Esophagus squamous epithelium (tissue), 5 donors: ENCODE measurements around the gene LHPP. TPM values are rescaled to one million over a fixed set of nuclear protein-coding genes. Genes with fewer than 3 reads are reported as not detected.
A peak's percentile ranks its signal among the peaks of the same experiment; 100 is the strongest.
"Not testable (repeated sequence)": the region's sequence is repeated elsewhere in the genome, so short reads cannot be mapped to it uniquely, and the experiment has no call there.

Experiments
- DNase-seq: peaks from one replicate; lab custom pipeline; 2025; lab: John Stamatoyannopoulos, UW
- H3K27ac ChIP-seq, 4 donors: fragments of 200-600 bp; sonication (generic); one replicate each; pipeline ENCODE4 v1.5.1; 2016 to 2019; ENCODE audit warnings: mild to moderate bottlenecking in 1 of 4
- H3K27me3 ChIP-seq, 4 donors: fragments of 200-600 bp; sonication (generic); 1 replicate in 3 of 4; 2 replicates in 1 of 4; pipeline versions ENCODE4 v1.5.1 to v1.6.0; 2017 to 2021; ENCODE audit warnings: antibody characterized with exemption in 1 of 4
- H3K36me3 ChIP-seq, 3 donors: fragments of 200-600 bp; sonication (generic); one replicate each; pipeline ENCODE4 v1.5.1; 2016 to 2019
- H3K4me1 ChIP-seq, 3 donors: fragments of 200-600 bp; sonication (generic); one replicate each; pipeline ENCODE4 v1.5.1; 2017 to 2019
- H3K4me3 ChIP-seq, 4 donors: fragments of 200-600 bp; sonication (generic); 1 replicate in 3 of 4; 2 replicates in 1 of 4; pipeline ENCODE4 v1.5.1; 2016 to 2019; ENCODE audit warnings: mild to moderate bottlenecking in 2 of 4, moderate library complexity in 1 of 4
- H3K9me3 ChIP-seq, 3 donors: fragments of 200-600 bp; sonication (generic); one replicate each; pipeline ENCODE4 v1.5.1; 2016 to 2019
- CTCF ChIP-seq, 6 experiments: fragments of 450-650 bp in 4 of 6; fragments of 200-600 bp in 2 of 6; sonication (generic) in 2 of 6; IDR thresholded peaks; one replicate each; pipeline ENCODE4 v1.5.1; 2016 to 2019; ENCODE audit warnings: antibody characterized with exemption in 6 of 6, mild to moderate bottlenecking in 4 of 6, moderate library complexity in 4 of 6
- POLR2A ChIP-seq, 4 donors: fragments of 450-650 bp; IDR thresholded peaks; one replicate each; pipeline ENCODE4 v1.6.1; 2017; ENCODE audit warnings: antibody characterized with exemption in 4 of 4, mild to moderate bottlenecking in 4 of 4, moderate library complexity in 3 of 4
- WGBS, 2 donors: methylation state at CpG; one replicate each; pipeline ENCODE4 v1.1.5; 2018; 5-methylcytosine and 5-hydroxymethylcytosine counted together
- intact Hi-C: fragments of 100-400 bp; cut with DNase I; formaldehyde crosslinking; loops from one replicate; pipeline ENCODE4 v1.15.0; 2022
- total RNA-seq, 4 donors: library from RNA; depleted of rRNA; stranded (reverse); fragments of >200 nt; gene quantifications; one replicate each; pipeline ENCODE4 v1.1.0, GENCODE V29; 2016
- donor health status: DM: yes; HTN: yes; CAD: no.

LHPP gene
- total RNA-seq, 4 donors from 2014 or later = 13.9 to 41.1 (median 24.3) TPM

DNA sequence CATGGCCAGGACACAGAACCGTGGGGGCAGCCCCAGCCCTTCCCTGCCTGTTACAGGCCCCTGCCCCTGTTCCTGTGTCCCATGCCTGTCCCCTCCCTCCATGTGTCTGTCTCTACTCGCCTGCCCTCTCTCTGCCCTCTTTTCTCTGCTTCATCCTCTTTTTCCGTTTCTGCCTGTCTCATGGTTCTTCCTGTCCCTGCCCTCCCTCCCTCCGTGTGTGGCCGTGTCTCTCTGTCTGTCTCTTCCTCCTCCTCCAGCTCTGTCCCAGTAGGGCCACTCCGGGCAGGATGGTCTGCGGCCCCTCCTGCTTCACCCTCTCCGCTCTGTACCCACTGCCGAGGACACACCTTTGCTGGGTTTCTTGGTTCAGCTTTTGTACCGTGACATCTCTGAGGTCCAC is 145.2 kb downstream of the LHPP start:
- Histone ChIP-seq H3K4me1 (peaks cover 7 to 49% (median 10%) of the 10 kb centered on the region in 3 donors), H3K4me3 (no peak overlapping the region), H3K36me3 (peaks cover 0 to 5% (median 0%) of the 10 kb centered on the region in 3 donors), H3K9me3 (no peaks in the 10 kb centered on the region), H3K27me3 (no peaks in the 10 kb centered on the region), H3K27ac (no peak overlapping the region)
- intact Hi-C loops = no loop called here
- no peak for DNase-seq
- no peak for TF ChIP-seq POLR2A (IDR thresholded peaks at IDR 0.05)
- no peak for TF ChIP-seq CTCF (IDR thresholded peaks at IDR 0.05)
- WGBS, 2 donors = 31 to 35% methylated on average over 7 to 10 of the region's 10 CpGs

- H3K9me3 ChIP-seq = no peaks in the 10 kb centered on the region
- peaks cover 11 to 58% (median 12%) of the 10 kb centered on the region in 3 donors for H3K4me1 ChIP-seq
- H3K27ac ChIP-seq = no peak overlapping the region
- H3K4me3 ChIP-seq = no peak overlapping the region
- intact Hi-C loops = no loop called here
- WGBS, 2 donors = 89% methylated on average over 15 of the region's 18 CpGs; no CpG with 5 or more reads in 1 of the 2 donors
- no peak for TF ChIP-seq POLR2A (IDR thresholded peaks at IDR 0.05)
- no peak for TF ChIP-seq CTCF (IDR thresholded peaks at IDR 0.05)
- H3K36me3 ChIP-seq = peaks cover 0 to 5% (median 0%) of the 10 kb centered on the region in 3 donors
- no peaks in the 10 kb centered on the region for H3K27me3 ChIP-seq
- no peak for DNase-seq
Observed at GRCh38 chr10:124607693-124608092, 146.1 kb downstream of the LHPP start.

GRCh38 chr10:124608093-124608721 is 146.6 kb downstream of the LHPP start:
- no peak overlapping the region for H3K4me3 ChIP-seq
- DNase-seq = no peak
- WGBS, 2 donors = 84 to 91% methylated on average over 9 of the region's 14 CpGs
- peaks cover 0 to 5% (median 0%) of the 10 kb centered on the region in 3 donors for H3K36me3 ChIP-seq
- intact Hi-C loops = no loop called here
- H3K4me1 ChIP-seq = peaks cover 15 to 63% (median 17%) of the 10 kb centered on the region in 3 donors
- no peaks in the 10 kb centered on the region for H3K9me3 ChIP-seq
- no peaks in the 10 kb centered on the region for H3K27me3 ChIP-seq
- TF ChIP-seq POLR2A (IDR thresholded peaks at IDR 0.05) (no peak), CTCF (IDR thresholded peaks at IDR 0.05) (no peak)
- no peak overlapping the region for H3K27ac ChIP-seq

GRCh38 chr10:124609698-124610097 is 148.1 kb downstream of the LHPP start:
- DNase-seq = no peak
- WGBS, 2 donors = 81 to 87% methylated on average over 6 to 9 of the region's 11 CpGs
- Histone ChIP-seq H3K9me3 (no peaks in the 10 kb centered on the region), H3K27me3 (no peaks in the 10 kb centered on the region), H3K36me3 (peaks cover 0 to 6% (median 0%) of the 10 kb centered on the region in 3 donors), H3K4me3 (no peak overlapping the region), H3K4me1 (peaks cover 11 to 63% (median 25%) of the 10 kb centered on the region in 3 donors), H3K27ac (no peak overlapping the region)
- intact Hi-C loops = no loop called here
- no peak for TF ChIP-seq CTCF (IDR thresholded peaks at IDR 0.05)
- TF ChIP-seq POLR2A (IDR thresholded peaks at IDR 0.05) = no peak

DNA sequence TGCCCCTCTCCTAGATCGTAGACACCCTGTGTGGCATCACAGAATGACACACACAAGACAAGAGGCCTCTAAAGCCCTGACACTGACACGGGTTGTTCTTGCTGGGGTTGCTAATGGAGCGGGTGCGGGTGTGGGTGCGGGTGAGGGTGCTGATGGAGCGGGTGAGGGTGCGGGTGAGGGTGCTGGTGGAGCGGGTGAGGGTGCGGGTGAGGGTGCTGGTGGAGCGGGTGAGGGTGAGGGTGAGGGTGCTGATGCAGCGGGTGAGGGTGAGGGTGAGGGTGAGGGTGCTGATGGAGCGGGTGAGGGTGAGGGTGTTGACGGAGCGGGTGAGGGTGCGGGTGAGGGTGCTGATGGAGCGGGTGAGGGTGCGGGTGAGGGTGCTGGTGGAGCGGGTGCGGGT is 148.6 kb downstream of the LHPP start:
- DNase-seq, H3K4me3 ChIP-seq, H3K27ac ChIP-seq, H3K27me3 ChIP-seq, H3K9me3 ChIP-seq, intact Hi-C loops: not testable (repeated sequence)
- peaks cover 0 to 11% (median 0%) of the 10 kb centered on the region in 3 donors for H3K36me3 ChIP-seq
- H3K4me1 ChIP-seq = peaks cover 11 to 61% (median 22%) of the 10 kb centered on the region in 3 donors
- 75 to 94% methylated on average over 2 to 15 of the region's 19 CpGs for WGBS, 2 donors

DNA sequence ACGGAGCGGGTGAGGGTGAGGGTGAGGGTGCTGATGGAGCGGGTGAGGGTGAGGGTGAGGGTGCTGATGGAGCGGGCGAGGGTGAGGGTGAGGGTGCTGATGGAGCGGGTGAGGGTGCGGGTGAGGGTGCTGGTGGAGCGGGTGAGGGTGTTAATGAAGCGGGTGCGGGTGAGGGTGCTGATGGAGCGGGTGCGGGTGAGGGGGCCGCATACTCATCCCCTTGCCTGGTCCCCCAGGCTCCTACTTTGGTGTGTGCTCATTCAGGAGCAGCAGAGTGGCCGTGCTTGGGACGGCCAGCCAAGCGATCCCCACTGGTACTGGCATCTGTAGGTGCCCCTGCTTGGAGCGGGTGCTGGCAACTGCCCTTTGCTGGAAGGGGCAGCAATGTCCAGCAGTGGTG is 149.2 kb downstream of the LHPP start:
- WGBS, 2 donors = 88 to 94% methylated on average over 13 to 17 of the region's 17 CpGs

More for the DNA sequence above, 149.2 kb downstream of the LHPP start:
- Histone ChIP-seq H3K36me3 (peaks cover 0 to 15% (median 0%) of the 10 kb centered on the region in 3 donors), H3K27ac (peak overlapping the region in 1 of 4 donors; percentile 57), H3K4me1 (peaks cover 11 to 61% (median 22%) of the 10 kb centered on the region in 3 donors)
- DNase-seq, intact Hi-C loops, H3K9me3 ChIP-seq, H3K4me3 ChIP-seq, H3K27me3 ChIP-seq: not testable (repeated sequence)
